OCI-LY3 (cell line): ENCODE results near the gene PATJ.

Experiments
- H2AFZ ChIP-seq: fragments of 200-600, 300-600 bp; shearing (Covaris generic); 2 replicates; pipeline ENCODE4 v1.6.0; 2014; ENCODE audit warnings: antibody characterized with exemption, low read depth, low read length
- H3K27ac ChIP-seq: fragments of 200-600, 300-600 bp; sonication (generic); 2 replicates; pipeline ENCODE4 v1.5.1; 2014; ENCODE audit warnings: mild to moderate bottlenecking, low read length, moderate library complexity, mixed read lengths
- H3K27me3 ChIP-seq: fragments of 200-600, 300-600 bp; sonication (generic); 2 replicates; pipeline ENCODE4 v1.6.1; 2014; ENCODE audit warnings: low read depth, low read length, mixed read lengths
- H3K36me3 ChIP-seq: fragments of 200-600, 300-600 bp; sonication (generic); replicated peaks from 2 replicates; pipeline ENCODE3; 2014; ENCODE audit warnings: low read depth, low read length, mixed read lengths
- H3K4me1 ChIP-seq: fragments of 300-600, 200-600 bp; sonication (generic); 2 replicates; pipeline ENCODE4 v1.6.1; 2014; ENCODE audit warnings: low read length, mixed read lengths
- H3K4me2 ChIP-seq: fragments of 200-600, 300-600 bp; sonication (generic); 2 replicates; pipeline ENCODE4 v1.6.1; 2014; ENCODE audit warnings: low read length, mixed read lengths
- H3K4me3 ChIP-seq: fragments of 300-600, 200-600 bp; sonication (generic); 2 replicates; pipeline ENCODE4 v1.5.1; 2014; ENCODE audit warnings: antibody characterized with exemption, mild to moderate bottlenecking, low read length, moderate library complexity
- H3K79me2 ChIP-seq: fragments of 300-600, 200-600 bp; shearing (Covaris generic); 2 replicates; pipeline ENCODE4 v1.6.1; 2014; ENCODE audit warnings: mild to moderate bottlenecking, low read length, mixed read lengths
- H3K9ac ChIP-seq: fragments of 300-600, 200-600 bp; shearing (Covaris generic); 2 replicates; pipeline ENCODE4 v1.6.0; 2014; ENCODE audit warnings: mild to moderate bottlenecking, low read length, moderate library complexity
- H3K9me3 ChIP-seq: fragments of 200-600, 300-600 bp; shearing (Covaris generic); 2 replicates; pipeline ENCODE4 v1.6.1; 2014; ENCODE audit warnings: low read length, mixed read lengths; ENCODE audit not compliant: insufficient read depth
- H4K20me1 ChIP-seq: fragments of 200-600, 300-600 bp; sonication (generic); 2 replicates; pipeline ENCODE4 v1.6.1; 2016; ENCODE audit warnings: low read length, mixed read lengths; ENCODE audit not compliant: insufficient read depth
- EZH2phosphoT487 ChIP-seq: fragments of 200-600 bp; shearing (Covaris generic); IDR thresholded peaks from 2 replicates; pipeline ENCODE4 v1.6.1; 2018; ENCODE audit warnings: antibody characterized with exemption, mixed run types, low read depth
- TF ChIP-seq, protein P1 (sequence below): fragments of 200-600, 300-600 bp; sonication (generic); IDR thresholded peaks from 2 replicates; pipeline ENCODE4 v1.5.1; 2014; ENCODE audit warnings: antibody characterized with exemption, low read length, low read depth

Gene PATJ

DNA sequence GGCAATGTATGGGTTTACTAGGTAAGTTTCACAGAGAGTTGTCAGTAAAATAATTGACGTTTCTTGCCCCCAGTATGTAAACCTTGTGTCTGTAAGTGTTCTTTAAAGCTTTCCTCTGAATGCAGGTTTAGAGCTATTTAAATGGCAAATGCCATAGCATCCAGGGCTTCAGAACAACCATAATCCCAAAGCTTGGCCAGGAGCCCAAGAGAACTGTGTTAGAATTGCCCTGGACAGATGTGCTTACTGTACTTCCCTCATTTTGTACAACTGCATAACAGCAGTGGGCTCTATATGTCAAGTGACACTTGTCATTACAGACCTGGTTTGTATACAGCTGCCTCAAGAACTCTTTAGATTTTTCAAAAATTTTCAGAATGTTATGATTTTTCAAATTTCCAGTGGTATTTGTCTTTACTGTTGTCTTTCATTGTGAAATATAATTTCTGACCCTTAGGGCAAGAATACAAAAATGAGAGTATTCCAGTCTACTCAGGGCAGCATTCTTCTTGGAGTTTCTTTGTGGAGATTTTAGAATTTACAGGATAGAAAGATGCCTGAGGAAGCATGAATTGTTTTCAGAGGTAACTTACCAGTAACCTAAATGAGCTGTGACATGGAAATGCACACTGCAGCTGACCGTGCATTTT, 315.5 kb downstream of the PATJ start:
- Histone ChIP-seq H3K9ac (no peak overlapping the region), H3K4me1 (no peaks in the 10 kb centered on the region), H3K27ac (no peak overlapping the region), H3K79me2 (no peaks in the 10 kb centered on the region), H2AFZ (no peak overlapping the region), H3K9me3 (no peaks in the 10 kb centered on the region), H3K4me3 (no peak overlapping the region), H4K20me1 (no peaks in the 10 kb centered on the region), H3K36me3 (no peaks in the 10 kb centered on the region), H3K27me3 (no peaks in the 10 kb centered on the region), H3K4me2 (no peak overlapping the region)
- TF ChIP-seq, protein P1, sequence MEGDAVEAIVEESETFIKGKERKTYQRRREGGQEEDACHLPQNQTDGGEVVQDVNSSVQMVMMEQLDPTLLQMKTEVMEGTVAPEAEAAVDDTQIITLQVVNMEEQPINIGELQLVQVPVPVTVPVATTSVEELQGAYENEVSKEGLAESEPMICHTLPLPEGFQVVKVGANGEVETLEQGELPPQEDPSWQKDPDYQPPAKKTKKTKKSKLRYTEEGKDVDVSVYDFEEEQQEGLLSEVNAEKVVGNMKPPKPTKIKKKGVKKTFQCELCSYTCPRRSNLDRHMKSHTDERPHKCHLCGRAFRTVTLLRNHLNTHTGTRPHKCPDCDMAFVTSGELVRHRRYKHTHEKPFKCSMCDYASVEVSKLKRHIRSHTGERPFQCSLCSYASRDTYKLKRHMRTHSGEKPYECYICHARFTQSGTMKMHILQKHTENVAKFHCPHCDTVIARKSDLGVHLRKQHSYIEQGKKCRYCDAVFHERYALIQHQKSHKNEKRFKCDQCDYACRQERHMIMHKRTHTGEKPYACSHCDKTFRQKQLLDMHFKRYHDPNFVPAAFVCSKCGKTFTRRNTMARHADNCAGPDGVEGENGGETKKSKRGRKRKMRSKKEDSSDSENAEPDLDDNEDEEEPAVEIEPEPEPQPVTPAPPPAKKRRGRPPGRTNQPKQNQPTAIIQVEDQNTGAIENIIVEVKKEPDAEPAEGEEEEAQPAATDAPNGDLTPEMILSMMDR, result no peak
- TF ChIP-seq EZH2phosphoT487, result no peak

DNA sequence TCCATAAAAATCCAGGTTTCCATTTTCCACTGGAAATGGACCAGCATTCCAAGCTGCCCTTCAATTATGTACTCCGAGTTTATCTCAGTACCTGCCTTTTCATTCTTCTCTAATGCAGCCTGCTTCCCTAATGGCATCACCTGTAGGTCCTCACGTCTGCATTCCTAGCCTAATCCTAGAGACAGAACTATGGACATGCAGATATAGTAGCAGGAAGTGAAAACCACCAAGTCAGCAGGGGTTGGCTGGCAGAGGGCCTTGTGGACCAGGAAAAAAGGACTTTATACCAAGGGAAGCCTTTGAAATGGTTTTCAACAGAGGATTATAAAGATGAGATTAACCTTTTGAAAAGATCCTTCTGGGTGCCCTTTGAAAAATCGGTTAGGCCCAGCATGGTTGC, 316.7 kb downstream of the PATJ start:
- Histone ChIP-seq H4K20me1 (no peaks in the 10 kb centered on the region), H3K27ac (no peak overlapping the region), H3K79me2 (no peaks in the 10 kb centered on the region), H3K4me3 (no peak overlapping the region), H2AFZ (no peak overlapping the region), H3K4me1 (no peaks in the 10 kb centered on the region), H3K27me3 (no peaks in the 10 kb centered on the region), H3K36me3 (no peaks in the 10 kb centered on the region), H3K9ac (no peak overlapping the region), H3K9me3 (no peaks in the 10 kb centered on the region), H3K4me2 (no peak overlapping the region)
- TF ChIP-seq EZH2phosphoT487, result no peak
- TF ChIP-seq, protein P1, result no peak

DNA sequence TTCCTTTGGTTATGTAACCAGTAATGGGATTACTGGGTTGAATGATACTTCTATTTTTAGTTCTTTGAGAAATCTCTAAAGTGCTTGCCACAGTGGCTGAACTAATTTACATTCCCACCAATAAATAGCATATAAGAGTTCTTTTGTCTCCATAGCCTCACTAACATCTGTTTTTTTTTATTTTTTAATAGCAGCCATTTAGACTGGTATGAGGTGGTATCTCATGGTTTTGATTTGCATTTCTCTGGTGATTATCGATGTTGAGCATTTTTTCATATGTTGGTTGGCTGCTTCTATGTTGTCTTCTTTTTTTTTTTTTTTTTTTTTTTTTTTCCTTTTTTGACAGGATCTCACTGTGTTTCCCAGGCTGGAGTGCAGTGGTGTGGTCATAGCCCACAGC, 319.8 kb downstream of the PATJ start:
- H3K36me3 ChIP-seq, result no peaks in the 10 kb centered on the region
- no peak overlapping the region for H3K4me3 ChIP-seq
- H3K27me3 ChIP-seq, result no peaks in the 10 kb centered on the region
- no peak overlapping the region for H3K4me2 ChIP-seq
- no peaks in the 10 kb centered on the region for H3K9me3 ChIP-seq
- no peak overlapping the region for H3K27ac ChIP-seq
- H3K9ac ChIP-seq, result no peak overlapping the region
- no peaks in the 10 kb centered on the region for H3K79me2 ChIP-seq
- H2AFZ ChIP-seq, result no peak overlapping the region
- no peaks in the 10 kb centered on the region for H4K20me1 ChIP-seq
- TF ChIP-seq, protein P1, result no peak
- no peak for TF ChIP-seq EZH2phosphoT487
- H3K4me1 ChIP-seq, result no peaks in the 10 kb centered on the region

DNA sequence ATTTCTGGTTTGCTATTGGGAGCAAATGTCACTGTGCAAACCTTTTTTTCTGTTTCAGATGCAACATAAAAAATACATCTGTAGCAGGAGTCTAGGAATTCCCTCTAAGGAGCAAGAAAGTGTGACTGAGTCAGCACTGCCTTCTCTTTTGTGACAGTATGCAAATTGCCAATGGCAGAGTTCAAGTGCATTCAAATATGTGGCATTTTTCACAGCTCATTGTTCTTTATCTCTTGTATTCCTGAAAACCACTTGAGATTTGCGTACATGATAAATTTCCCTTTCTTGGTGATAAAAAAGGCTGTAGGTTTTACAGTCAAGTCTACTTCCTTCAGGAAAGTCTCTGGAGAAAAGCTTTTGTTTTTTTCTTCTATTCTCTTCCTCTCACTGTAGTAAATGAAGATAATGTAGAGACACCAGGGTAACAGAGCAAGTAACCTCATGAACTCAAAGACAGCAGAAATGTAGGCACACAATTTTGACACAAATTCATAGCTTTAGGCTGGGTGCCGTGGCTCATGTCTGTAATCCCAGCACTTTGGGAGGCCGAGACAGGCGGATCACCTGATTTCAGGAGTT, 322.6 kb downstream of the PATJ start:
- Histone ChIP-seq H3K27ac (no peak overlapping the region), H3K4me1 (no peaks in the 10 kb centered on the region), H3K4me2 (no peak overlapping the region), H4K20me1 (no peaks in the 10 kb centered on the region), H3K79me2 (no peaks in the 10 kb centered on the region), H3K36me3 (no peaks in the 10 kb centered on the region), H3K9ac (no peak overlapping the region), H3K27me3 (no peaks in the 10 kb centered on the region), H3K9me3 (no peaks in the 10 kb centered on the region), H2AFZ (no peak overlapping the region), H3K4me3 (no peak overlapping the region)
- TF ChIP-seq EZH2phosphoT487, result no peak
- TF ChIP-seq, protein P1, result no peak
